Fibroblast of mammary gland (primary cell): ENCODE data around the gene IQCE.
"Not testable (repeated sequence)": the region's sequence is repeated elsewhere in the genome, so short reads cannot be mapped to it uniquely, and the experiment has no call there.

Experiments
- DNase-seq: peaks from one replicate; pipeline ENCODE4 v3.0.0-alpha.2; 2010; ENCODE audit warnings: low read depth
- H3K4me3 ChIP-seq: 2 replicates; pipeline ENCODE4 v1.5.1; 2011; ENCODE audit warnings: low read depth, mild to moderate bottlenecking, low read length, moderate library complexity; ENCODE audit not compliant: control insufficient read depth
- TF ChIP-seq, protein P1 (sequence below): conservative IDR thresholded peaks from 2 replicates; pipeline ENCODE4 v1.5.1; 2011; ENCODE audit warnings: low read depth, low read length, inconsistent platforms; ENCODE audit not compliant: control insufficient read depth, insufficient read depth

The IQCE gene

DNA sequence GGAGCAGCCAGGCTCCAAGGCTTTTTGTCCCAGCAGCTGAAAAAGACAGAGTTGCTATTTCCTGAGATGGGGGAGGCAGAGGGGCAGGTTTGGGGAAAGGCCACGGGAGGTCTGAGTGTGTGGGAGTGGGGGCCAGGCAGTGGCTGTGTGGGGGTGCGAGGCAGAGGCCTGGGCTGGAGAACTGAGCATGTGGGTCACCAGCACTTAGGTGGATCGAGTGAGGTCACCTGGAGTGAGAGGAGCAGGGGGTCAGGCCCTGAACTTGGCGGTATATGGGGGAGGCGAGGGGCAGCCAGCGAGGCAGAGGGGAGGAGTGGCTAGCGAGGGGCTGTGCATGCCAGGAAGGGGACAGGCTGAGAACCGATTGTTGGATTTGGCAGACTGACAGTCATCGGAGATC, 28.4 kb downstream of the IQCE start:
- H3K4me3 ChIP-seq, result no peak overlapping the region
- TF ChIP-seq, protein P1, sequence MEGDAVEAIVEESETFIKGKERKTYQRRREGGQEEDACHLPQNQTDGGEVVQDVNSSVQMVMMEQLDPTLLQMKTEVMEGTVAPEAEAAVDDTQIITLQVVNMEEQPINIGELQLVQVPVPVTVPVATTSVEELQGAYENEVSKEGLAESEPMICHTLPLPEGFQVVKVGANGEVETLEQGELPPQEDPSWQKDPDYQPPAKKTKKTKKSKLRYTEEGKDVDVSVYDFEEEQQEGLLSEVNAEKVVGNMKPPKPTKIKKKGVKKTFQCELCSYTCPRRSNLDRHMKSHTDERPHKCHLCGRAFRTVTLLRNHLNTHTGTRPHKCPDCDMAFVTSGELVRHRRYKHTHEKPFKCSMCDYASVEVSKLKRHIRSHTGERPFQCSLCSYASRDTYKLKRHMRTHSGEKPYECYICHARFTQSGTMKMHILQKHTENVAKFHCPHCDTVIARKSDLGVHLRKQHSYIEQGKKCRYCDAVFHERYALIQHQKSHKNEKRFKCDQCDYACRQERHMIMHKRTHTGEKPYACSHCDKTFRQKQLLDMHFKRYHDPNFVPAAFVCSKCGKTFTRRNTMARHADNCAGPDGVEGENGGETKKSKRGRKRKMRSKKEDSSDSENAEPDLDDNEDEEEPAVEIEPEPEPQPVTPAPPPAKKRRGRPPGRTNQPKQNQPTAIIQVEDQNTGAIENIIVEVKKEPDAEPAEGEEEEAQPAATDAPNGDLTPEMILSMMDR, result no peak
- no peak for DNase-seq

DNA sequence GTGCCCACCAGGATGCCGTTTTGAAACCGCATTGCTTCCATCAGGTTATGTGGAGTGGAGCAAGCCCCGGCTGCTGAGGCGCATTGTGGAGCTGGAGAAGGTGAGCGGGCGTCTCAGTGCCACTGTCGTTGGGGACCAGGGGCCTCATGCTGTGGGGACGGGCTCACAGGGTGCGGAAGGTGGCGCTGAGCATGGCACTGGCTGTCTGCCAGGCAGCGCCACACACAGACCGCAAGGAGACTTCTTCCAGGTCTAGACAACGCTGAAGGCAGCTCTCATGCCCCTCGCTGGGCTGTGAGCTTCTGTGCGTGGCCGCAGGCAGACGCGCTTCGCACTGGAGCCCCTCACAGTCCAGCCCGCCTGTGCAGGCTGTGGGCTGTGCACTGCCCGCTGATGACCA, 29.0 kb downstream of the IQCE start:
- TF ChIP-seq, protein P1, result no peak
- DNase-seq, result no peak
- no peak overlapping the region for H3K4me3 ChIP-seq

DNA sequence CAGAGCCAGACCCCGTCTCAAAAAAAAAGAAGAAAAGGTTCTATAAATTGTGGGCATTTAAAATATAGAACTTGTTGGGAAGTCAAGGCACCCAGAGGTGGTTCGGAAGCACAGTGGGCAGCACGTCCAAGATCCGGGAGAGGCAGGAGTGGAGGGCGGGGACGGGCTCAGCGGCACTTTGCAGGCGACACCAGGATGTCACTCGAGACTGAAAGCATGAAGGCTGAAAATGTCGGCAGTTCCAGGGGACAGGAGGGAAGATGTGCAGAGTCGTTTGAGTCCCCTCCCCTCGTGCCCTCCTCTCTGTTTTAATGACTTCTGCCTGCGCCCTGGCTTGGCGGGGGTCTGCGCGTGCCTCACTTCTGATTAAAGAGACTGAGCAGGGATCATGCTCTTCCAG, 30.6 kb downstream of the IQCE start:
- H3K4me3 ChIP-seq, result no peak overlapping the region
- TF ChIP-seq, protein P1, result no peak
- DNase-seq, result no peak

DNA sequence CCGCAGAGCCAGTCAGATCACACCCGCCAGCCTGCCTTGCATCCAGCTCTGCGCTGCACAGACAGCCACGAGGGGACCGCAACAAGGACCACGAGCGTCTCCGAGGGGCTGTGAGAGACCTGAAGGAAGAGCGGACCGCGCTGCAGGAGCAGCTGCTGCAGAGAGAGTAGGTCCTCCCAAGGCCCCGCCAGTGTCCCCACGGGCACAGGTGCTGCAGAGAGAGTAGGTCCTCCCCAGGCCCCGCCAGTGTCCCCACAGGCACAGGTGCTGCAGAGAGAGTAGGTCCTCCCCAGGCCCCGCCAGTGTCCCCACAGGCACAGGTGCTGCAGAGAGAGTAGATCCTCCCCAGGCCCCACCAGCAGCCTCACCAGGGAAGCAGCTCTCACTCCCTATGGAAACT, 31.2 kb downstream of the IQCE start:
- H3K4me3 ChIP-seq, DNase-seq: not testable (repeated sequence)

DNA sequence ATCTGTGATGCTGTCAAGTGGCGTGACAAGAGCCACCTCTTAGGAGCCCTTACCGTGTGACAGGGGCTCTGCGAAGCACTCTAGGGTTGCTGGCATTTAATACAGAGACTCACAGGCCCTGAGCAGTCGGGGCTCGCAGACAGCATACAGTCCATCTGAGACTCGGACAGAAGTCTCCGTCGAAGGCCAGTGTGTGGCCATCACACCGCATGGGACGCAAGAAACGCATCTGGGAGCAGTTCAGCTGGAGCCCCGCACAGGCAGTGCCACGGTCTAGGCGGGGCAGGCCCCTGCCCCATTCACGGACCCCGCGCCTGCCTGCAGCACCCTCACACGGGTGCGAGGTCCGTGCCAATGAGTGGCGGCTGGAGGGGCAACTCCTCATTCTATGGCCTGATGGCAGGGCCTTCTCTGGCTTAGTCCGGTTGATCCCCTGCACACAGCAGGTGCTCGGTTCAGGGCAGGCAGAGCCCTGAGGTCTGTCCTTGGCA, 33.6 kb downstream of the IQCE start:
- TF ChIP-seq, protein P1, result no peak
- no peak for DNase-seq
- no peak overlapping the region for H3K4me3 ChIP-seq

DNA sequence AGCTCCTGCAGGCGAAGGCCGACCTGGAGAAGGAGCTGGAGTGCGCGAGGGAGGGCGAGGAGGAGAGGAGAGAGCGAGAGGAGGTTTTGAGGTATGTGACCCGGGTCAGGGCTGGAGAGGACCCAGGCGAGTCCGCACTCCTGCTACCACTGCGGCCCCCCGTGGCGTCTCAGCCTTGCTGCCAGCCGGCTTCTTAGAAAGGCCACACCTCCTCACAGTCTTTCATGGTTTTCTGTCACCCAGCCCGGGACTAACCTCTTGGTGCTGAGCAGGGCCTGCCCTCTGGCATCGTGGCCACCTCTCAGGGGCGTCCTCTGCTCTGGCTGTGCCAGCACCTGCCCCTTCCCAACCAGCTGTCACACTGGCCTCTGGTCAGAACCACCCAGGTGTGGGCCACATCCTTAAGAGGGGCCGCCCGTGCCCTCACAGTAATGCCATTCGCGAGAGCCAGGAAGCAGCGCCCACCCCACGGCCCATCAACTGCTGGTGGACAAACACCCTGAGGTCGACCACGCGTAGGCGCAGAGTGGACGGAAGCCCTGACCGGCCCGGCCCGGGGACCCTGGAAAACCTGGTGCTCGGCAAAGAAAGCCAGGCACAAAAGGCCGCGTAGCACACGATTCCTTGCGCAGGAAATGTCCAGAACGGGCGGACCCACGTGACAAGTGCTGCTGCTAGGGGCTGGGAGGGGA, 34.4 kb downstream of the IQCE start:
- H3K4me3 ChIP-seq, result no peak overlapping the region
- TF ChIP-seq, protein P1, result no peak
- no peak for DNase-seq

DNA sequence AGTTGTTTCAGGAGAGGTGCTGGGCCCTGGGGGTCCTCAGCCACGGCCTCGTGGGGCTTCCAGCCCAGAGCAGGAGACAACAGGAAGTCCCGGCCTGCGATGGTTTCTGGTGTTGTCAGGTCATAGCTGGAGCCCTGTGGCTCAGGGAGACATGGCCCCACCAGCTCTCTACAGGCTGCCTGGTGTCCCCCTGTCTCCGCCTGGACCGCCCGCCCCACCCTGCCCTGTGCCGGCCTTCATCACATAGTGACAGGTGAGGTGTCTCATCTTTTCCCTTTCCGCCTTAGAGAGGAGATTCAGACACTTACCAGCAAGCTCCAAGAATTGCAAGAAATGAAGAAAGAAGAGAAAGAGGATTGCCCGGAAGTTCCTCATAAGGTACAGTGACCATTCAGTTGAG, 35.8 kb downstream of the IQCE start:
- TF ChIP-seq, protein P1, result no peak
- no peak overlapping the region for H3K4me3 ChIP-seq
- no peak for DNase-seq
